Hematopoietic multipotent progenitor cell treated with erythropoietin and hydrocortisone succinate and interleukin-3 and kit ligand, for 6 days (in vitro differentiated cells): ENCODE measurements around the gene CHD3.
A peak's percentile ranks its signal among the peaks of the same experiment; 100 is the strongest.
"Not testable (repeated sequence)": the region's sequence is repeated elsewhere in the genome, so short reads cannot be mapped to it uniquely, and the experiment has no call there.

Source experiments
- DNase-seq: peaks from one replicate; pipeline ENCODE4 v3.0.0-alpha.2; 2015

The CHD3 gene

DNA sequence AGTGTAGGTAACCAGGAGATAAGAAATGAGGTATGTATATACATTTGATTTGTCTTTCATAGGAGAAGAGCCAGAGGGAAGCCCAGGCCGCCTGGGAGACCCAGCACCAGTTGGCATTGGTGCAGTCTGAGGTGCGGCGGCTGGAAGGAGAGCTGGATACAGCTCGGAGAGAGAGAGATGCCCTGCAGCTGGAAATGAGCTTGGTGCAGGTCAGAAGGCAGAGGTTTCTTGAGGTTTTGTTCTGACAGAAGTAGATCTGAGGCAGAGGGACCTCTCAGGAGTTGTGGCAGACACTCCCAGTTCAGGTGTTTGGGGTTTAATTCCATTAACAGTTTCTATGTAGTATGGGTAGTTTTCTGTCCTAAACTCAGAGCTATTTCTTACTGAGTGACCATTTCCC, 51.4 kb downstream of the CHD3 start:
- no peak for DNase-seq

DNA sequence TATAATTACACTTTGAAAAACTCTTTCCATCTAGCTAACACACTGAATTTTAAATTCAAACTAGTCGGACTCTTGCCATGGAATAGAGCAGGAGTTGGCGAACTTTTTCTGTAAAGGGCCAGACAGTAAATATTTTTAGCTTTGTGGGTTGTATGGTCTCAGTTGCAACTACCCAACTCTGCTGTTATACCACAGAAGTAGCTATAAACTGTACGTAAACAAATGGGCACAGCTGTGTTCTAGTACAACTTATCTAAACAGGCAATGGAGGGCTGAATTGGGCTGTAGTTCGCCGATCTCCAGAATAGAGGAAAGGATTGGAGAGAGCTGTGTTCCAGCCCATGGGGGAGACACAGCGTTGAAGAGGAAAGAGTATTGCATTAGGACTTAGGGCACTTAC, 52.2 kb downstream of the CHD3 start:
- DNase-seq, result no peak

DNA sequence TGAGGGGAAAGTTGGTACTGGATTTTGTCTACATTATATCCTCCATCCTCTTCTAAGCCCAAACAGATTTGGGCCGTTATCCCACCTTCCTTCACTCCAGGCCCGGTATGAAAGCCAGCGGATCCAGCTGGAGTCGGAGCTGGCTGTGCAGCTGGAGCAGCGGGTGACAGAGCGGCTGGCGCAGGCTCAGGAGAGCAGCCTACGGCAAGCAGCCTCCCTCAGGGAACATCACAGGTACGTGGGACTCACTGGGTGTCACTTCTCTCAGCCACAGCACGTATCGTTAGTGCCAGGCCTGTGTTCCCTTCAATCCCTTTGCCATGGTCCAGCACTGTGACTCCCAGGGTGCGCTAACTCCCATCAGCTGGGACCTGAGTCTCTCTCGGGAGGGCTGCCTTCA, 54.7 kb downstream of the CHD3 start:
- no peak for DNase-seq

DNA sequence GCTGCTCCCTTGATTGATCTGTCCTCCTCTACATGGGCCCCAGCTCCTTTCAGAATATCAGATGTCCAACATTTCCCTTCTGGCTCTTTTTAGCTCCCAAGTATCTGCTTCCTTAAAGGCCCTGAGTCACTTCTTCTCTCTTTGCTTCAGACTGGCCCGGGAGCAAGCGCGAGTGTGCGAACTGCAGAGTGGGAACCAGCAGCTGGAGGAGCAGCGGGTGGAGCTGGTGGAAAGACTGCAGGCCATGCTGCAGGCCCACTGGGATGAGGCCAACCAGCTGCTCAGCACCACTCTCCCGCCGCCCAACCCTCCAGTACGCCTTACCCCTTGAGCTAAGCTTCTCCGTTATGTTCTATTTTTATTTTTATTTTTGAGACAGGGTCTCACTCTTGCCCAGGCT, 55.7 kb downstream of the CHD3 start:
- no peak for DNase-seq

DNA sequence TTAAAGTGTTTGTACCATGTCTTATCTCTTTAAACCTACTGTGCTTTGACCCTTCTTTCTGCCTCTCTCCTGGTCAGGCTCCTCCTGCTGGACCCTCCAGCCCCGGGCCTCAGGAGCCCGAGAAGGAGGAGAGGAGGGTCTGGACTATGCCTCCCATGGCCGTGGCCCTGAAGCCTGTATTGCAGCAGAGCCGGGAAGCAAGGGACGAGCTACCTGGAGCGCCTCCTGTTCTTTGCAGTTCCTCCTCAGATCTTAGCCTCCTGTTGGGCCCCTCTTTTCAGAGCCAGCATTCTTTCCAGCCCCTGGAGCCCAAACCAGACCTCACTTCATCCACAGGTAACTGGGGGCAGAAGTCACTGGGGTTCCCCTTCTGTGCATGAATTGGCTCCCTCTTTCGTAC, 57.1 kb downstream of the CHD3 start:
- DNase-seq, result no peak

DNA sequence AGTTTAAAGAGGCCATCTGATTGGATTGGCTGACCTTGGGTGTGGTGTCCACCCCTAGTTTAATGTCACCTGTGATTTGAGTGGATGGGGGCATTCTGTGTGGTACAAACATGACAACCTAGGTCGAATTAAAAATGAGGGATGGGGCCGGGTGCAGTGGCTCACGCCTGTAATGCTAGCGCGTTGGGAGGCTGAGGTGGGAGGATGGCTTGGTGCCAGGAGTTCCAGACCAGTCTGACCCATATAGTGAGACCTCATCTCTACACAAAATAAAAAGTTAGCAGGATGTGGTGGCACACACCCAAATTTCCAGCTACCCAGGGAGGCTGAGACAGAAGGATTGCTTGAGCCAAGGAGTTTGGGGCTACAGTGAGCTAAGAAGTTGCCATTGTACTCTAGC, 57.9 kb downstream of the CHD3 start:
- DNase-seq, result no peak

DNA sequence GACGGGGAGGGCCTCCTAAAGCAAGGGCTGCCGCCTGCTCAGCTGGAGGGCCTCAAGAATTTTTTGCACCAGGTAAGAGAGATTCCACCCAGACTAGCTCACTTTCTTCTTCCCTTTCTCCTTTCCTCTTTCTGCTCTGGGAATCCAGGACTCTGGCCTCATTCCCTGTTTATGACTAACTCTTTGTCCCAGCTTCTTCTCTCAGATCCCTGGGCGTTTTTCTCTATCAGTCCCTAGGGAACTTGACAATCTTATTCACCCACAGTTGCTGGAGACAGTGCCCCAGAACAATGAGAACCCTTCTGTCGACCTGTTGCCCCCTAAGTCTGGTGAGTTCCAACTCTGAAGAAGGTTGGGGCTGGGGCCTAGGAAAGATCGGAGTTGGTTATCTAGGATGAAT, 59.1 kb downstream of the CHD3 start:
- no peak for DNase-seq

DNA sequence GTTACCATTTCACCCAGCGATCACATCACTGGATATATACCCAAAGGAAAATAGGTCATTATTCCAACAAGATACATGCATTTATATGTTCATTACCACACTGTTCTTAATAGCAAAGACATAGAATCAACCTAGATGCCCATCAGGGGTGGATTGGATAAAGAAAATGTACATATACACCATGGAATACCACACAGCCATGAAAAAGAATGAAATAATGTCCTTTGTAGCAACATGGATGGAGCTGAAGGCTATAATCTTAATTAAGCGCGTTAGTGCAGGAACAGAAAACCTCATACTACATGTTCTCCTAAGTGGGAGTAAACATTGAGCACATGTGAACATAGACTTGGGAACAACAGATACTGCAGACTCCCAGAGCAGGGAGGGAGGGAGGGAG, 62.0 kb downstream of the CHD3 start:
- no peak for DNase-seq

DNA sequence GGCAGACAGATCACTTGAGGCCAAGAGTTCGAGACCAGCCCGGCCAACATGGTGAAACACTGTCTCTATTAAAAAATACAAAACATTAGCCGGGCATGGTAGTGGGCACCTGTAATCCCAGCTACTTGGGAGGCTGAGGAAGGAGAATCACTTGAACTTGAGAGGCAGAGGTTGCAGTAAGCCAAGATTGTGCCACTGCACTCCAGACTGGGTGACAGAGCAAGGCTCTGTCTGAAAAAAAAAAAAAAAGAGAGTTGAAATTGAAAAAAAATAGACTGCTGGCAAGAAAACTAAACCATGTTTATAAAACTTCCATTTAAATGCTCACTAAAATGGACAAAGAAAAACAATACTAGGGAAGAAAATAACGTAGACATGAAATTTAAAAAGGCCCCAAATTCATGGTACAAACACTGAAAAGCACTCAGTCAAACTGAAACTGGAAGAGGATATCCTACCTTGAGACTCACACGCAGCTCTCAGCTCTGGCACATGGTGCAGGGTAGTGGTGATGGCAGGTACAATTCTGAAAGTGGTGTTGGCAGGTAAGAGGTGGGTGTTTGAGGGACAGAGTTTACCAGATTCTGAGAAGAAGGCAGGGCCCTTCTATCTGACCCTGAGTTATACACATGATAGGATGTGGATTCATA, 62.7 kb downstream of the CHD3 start:
- DNase-seq, result no peak

DNA sequence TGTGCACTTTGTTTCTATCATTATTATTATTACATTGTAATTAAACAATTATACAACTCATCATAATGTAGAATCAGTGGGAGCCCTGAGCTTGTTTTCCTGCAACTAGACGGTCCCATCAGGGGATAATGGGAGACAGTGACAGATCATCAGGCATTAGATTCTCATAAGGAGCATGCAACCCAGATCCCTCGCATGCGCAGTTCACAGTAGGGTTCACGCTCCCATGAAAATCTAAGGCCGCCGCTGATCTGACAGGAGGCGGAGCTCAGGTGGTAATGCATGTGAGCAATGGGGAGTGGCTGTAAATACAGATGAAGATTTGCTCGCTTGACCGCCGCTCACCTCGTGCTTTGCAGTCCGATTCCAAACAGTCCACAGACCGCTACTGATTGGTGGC, 64.7 kb downstream of the CHD3 start:
- DNase-seq, result not testable (repeated sequence)

DNA sequence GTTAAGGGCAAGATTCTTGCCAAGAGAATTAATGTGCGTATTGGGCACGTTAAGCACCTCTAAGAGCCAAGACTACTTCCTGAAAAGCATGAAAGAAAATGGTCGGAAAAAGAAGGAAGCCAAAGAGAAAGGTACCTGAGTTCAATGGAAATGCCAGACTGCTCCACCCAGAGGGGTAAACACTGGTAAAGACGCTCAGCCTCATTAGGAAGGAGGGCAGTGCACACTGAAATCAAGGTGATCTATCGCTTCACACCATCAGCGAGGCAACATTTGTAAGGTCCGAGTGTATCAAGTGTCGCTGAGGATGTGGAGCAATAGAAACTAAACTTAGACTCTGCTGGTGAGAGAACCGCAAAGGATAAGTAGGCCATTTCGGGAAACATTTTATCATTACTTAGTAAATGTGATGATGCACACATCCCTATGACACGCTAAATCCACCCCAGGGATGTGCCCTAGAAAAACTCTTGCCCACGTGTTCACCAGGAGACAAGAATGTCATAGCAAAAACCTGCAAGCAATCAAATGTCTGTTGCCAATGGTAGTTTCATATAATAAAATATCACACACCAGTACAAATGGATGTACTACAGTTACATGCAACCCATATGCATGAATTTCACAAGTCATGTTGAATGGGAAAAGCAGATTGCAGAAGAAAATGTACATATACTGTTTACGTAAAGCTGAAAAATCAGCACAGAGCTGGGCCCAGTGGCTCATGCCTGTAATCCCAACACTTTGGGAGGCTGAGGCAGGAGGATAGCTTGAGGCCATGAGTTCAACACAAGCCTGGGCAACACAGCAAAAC, 67.0 kb downstream of the CHD3 start:
- no peak for DNase-seq

DNA sequence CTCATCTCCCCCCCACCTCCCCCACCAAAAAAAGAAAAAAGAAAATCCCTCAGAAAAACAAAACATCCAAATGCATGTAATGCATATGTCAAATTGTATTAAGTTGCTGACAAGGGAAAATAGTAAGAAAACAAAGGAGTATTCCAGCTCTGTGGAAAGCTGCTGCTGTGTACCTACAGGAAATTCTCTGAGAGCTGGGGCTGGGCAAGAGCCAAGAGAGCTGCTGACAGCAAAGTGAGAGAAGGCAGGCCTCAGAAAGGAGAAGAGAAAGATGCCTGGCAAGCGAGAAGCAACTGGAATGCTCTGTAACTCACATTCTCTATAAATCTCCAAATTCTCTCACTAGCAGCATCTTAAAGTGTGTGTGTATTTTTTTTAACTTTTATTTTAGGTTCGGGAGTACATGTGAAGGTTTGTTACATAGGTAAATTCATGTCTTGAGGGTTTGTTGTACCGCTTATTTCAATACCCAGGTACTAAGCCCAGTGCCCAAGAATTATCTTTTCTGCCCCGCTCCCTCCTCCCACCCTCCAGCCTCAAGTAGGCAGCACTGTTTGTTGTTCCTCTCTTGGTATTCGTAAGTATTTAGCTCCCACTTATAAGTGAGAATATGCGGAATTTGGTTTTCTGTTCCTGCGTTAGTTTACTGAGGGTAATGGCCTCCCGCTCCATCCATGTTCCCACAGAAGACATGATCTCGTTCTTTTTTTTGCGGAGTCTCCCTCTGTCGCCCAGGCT, 67.8 kb downstream of the CHD3 start:
- DNase-seq, result no peak

DNA sequence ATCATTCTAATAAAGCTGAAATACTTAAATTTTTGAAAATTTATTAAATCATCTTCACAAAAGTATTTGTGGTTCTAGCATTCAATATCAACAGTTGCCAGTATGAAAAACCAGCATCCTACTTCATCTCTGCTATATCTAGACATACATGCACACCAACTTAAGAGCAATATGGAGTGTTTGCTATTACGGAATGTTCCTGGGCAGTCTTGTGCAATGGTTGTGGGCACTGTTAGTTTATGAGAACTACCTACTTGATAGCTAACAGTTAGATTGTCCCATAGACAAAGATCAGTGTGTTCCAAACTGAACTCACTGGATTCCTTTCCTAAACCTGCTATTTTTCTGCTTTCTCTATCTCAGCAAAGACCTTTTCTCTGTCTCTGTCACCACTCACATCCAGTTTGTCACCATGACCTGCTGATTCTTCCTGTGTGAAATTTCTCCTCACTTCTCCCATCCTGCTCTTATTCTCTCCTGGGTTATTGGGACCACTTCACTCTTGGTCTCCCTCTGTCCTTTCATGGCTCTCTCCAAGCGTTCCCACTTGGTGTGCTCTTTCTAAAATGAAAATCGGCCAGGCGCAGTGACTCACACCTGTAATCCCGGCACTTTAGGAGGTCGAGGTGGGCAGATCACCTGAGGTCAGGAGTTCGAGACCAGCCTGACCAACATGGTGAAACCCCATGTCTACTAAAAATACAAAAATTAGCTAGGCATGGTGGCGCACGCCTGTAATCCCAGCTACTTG, 71.1 kb downstream of the CHD3 start:
- DNase-seq, result peak; percentile 77

DNA sequence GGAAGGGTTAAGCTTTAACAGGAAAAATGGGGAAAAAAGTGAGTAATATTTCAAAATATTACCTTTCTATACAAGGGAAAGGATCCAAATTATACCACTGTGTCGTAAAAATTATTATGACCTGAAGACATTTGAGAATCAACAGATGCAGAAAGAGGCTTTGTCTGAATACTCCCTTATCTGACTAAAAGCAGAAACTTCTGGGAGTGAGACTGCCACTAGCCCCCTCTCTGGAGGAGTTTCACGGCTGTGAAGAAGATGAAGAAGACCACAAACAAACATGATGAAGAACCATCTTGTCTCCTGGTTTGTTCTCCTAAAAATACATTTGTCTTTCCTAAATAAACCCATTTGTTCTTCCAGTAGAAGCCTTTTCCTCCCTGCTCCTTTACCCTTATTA, 72.8 kb downstream of the CHD3 start:
- DNase-seq, result peak; percentile 17
